A549 (cell line): ENCODE results near the gene BORCS6. TPM values are rescaled to one million over a fixed set of nuclear protein-coding genes. Genes with fewer than 3 reads are reported as not detected.

Source experiments
- ATAC-seq, 2 experiments: fragments of 200-7000 bp in 1 of 2; fragments of >200 bp in 1 of 2; cut with Nextera tagmentation in 1 of 2; cut with Tn5 transposase in 1 of 2; 3 replicates each; pipeline versions ENCODE4 v1.8.0 to v1.9.1; 2018 to 2020; ENCODE audit warnings: mild to moderate bottlenecking in 1 of 2, moderate library complexity in 1 of 2
- CTCF ChIA-PET: fragments of 300-600 bp; sonication (Branson Sonifier 250); formaldehyde crosslinking; extraction: SDS; loops from one replicate; lab custom pipeline; 2021; ENCODE audit warnings: antibody characterized with exemption, inconsistent platforms; lab: Yijun Ruan, JAX
- POLR2A ChIA-PET: fragments of 350-600 bp; formaldehyde crosslinking; extraction: SDS; loops from one replicate; lab custom pipeline; 2021; ENCODE audit warnings: antibody characterized with exemption, inconsistent platforms; lab: Yijun Ruan, JAX
- DNase-seq, 2 experiments: peaks; one replicate each; pipeline versions ENCODE4 v3.0.0 to v3.0.0-alpha.2; 2011 to 2016; ENCODE audit warnings: low read depth in 1 of 2, low spot score in 1 of 2
- FAIRE-seq: peaks from 2 replicates; lab custom pipeline; 2011; peaks lifted over from hg19 to GRCh38; lab: Jason Lieb, UNC
- H3K27ac ChIP-seq, 2 experiments: fragments of >200 bp; sonication (Bioruptor Twin); formaldehyde crosslinking; 3 replicates each; pipeline ENCODE4 v1.5.1; 2016 to 2017
- H3K4me1 ChIP-seq: fragments of >200 bp; sonication (Bioruptor Twin); formaldehyde crosslinking; 3 replicates; pipeline ENCODE4 v1.6.1; 2016
- H3K4me2 ChIP-seq: fragments of >200 bp; sonication (Bioruptor Twin); formaldehyde crosslinking; 3 replicates; pipeline ENCODE4 v1.6.1; 2016
- H3K4me3 ChIP-seq: fragments of >200 bp; sonication (Bioruptor Twin); formaldehyde crosslinking; 3 replicates; pipeline ENCODE4 v1.5.1; 2016
- H3K9me3 ChIP-seq: fragments of >200 bp; sonication (Bioruptor Twin); formaldehyde crosslinking; 3 replicates; pipeline ENCODE4 v1.6.1; 2016
- BHLHE40 ChIP-seq: IDR thresholded peaks from 2 replicates; pipeline ENCODE4 v1.6.1; 2012; ENCODE audit warnings: low read depth, low read length, inconsistent platforms
- CBX2 ChIP-seq: fragments of 200-600 bp; sonication (generic); IDR thresholded peaks from 2 replicates; pipeline ENCODE4 v1.6.1; 2016; ENCODE audit warnings: low read depth, mild to moderate bottlenecking, borderline replicate concordance
- CBX8 ChIP-seq: fragments of 200-600 bp; sonication (generic); IDR thresholded peaks from 2 replicates; pipeline ENCODE4 v1.6.1; 2016
- CHD2 ChIP-seq: fragments of 150-350 bp; IDR thresholded peaks from 2 replicates; pipeline ENCODE4 v1.6.1; 2014; ENCODE audit warnings: low read length; ENCODE audit not compliant: partially characterized antibody
- CHD4 ChIP-seq: fragments of 200-600 bp; sonication (generic); IDR thresholded peaks from 2 replicates; pipeline ENCODE4 v1.6.1; 2016; ENCODE audit warnings: antibody characterized with exemption, mild to moderate bottlenecking, borderline replicate concordance
- EHF ChIP-seq: fragments of 250-450 bp; sonication (Bioruptor Pico); IDR thresholded peaks from 2 replicates; pipeline ENCODE4 v1.5.0; 2020; ENCODE audit warnings: mild to moderate bottlenecking
- EHMT2 ChIP-seq: fragments of 200-600 bp; sonication (generic); IDR thresholded peaks from 2 replicates; pipeline ENCODE4 v1.6.1; 2016; ENCODE audit warnings: antibody characterized with exemption, low read depth, mild to moderate bottlenecking, moderate library complexity
- ELK1 ChIP-seq: fragments of 150-350 bp; IDR thresholded peaks from 2 replicates; pipeline ENCODE4 v1.6.1; 2014; ENCODE audit warnings: low read depth, mild to moderate bottlenecking, low read length
- EP300 ChIP-seq, 2 experiments: fragments of >200 bp; sonication (Bioruptor Twin); formaldehyde crosslinking; IDR thresholded peaks; 2 replicates in 1 of 2; 3 replicates in 1 of 2; pipeline ENCODE4 v1.6.1; 2016 to 2017
- FOSB ChIP-seq: fragments of 250-450 bp; sonication (Bioruptor Pico); IDR thresholded peaks from 2 replicates; pipeline ENCODE4 v1.5.0; 2020; ENCODE audit warnings: mild to moderate bottlenecking, moderate library complexity
- FOSL2 ChIP-seq, 2 experiments: fragments of 450-650 bp in 1 of 2; fragments of >200 bp in 1 of 2; sonication (Bioruptor Twin) in 1 of 2; formaldehyde crosslinking; IDR thresholded peaks; 2 replicates each; pipeline versions ENCODE4 v1.5.0 to v1.6.1; 2016 to 2020; ENCODE audit warnings: mild to moderate bottlenecking in 1 of 2, moderate library complexity in 1 of 2
- HEYL ChIP-seq: fragments of 250-450 bp; sonication (Bioruptor Pico); IDR thresholded peaks from 2 replicates; pipeline ENCODE4 v1.8.0; 2021; ENCODE audit warnings: mild to moderate bottlenecking, moderate library complexity
- HOXA7 ChIP-seq: fragments of 250-450 bp; sonication (Bioruptor Pico); IDR thresholded peaks from 2 replicates; pipeline ENCODE4 v1.5.0; 2020; ENCODE audit warnings: mild to moderate bottlenecking, moderate library complexity
- HOXB13 ChIP-seq: fragments of 250-450 bp; sonication (Bioruptor Pico); IDR thresholded peaks from 2 replicates; pipeline ENCODE4 v1.5.0; 2020; ENCODE audit warnings: low read depth, mild to moderate bottlenecking, moderate library complexity
- HOXB5 ChIP-seq: fragments of 250-450 bp; sonication (Bioruptor Pico); IDR thresholded peaks from 2 replicates; pipeline ENCODE4 v1.5.0; 2020; ENCODE audit warnings: mild to moderate bottlenecking, moderate library complexity
- JUN ChIP-seq, 2 experiments: fragments of >200 bp; sonication (Bioruptor Twin); formaldehyde crosslinking; IDR thresholded peaks; 2 replicates in 1 of 2; 3 replicates in 1 of 2; pipeline ENCODE4 v1.6.1; 2016 to 2017
- JUNB ChIP-seq: fragments of >200 bp; sonication (Bioruptor Twin); formaldehyde crosslinking; IDR thresholded peaks from 2 replicates; pipeline ENCODE4 v1.6.1; 2016
- KDM5A ChIP-seq: fragments of 200-600 bp; sonication (generic); IDR thresholded peaks from 2 replicates; pipeline ENCODE4 v1.6.1; 2016; ENCODE audit warnings: antibody characterized with exemption, mild to moderate bottlenecking
- MAFK ChIP-seq: fragments of 450-650 bp; IDR thresholded peaks from 2 replicates; pipeline ENCODE4 v1.6.1; 2014; ENCODE audit not compliant: partially characterized antibody
- MAX ChIP-seq: IDR thresholded peaks from 2 replicates; pipeline ENCODE4 v1.6.1; 2012
- MAZ ChIP-seq: fragments of 150-350 bp; IDR thresholded peaks from 2 replicates; pipeline ENCODE4 v1.6.1; 2014; ENCODE audit warnings: antibody characterized with exemption, low read depth, low read length, borderline replicate concordance
- MYC ChIP-seq: IDR thresholded peaks from 2 replicates; pipeline ENCODE4 v1.6.1; 2012; ENCODE audit warnings: mild to moderate bottlenecking, inconsistent platforms, low read length, improper control_type of control experiment, borderline replicate concordance
- NFE2L2 ChIP-seq: fragments of 150-350 bp; conservative IDR thresholded peaks from 2 replicates; pipeline ENCODE4 v1.6.1; 2014; ENCODE audit warnings: low read length
- NPAS2 ChIP-seq: fragments of 250-450 bp; sonication (Bioruptor Pico); IDR thresholded peaks from 2 replicates; pipeline ENCODE4 v1.8.0; 2022; ENCODE audit warnings: mild to moderate bottlenecking, moderate library complexity, borderline replicate concordance
- PHF8 ChIP-seq: fragments of 200-600 bp; sonication (generic); IDR thresholded peaks from 2 replicates; pipeline ENCODE4 v1.6.1; 2016; ENCODE audit warnings: low read depth, mild to moderate bottlenecking, antibody characterized with exemption, moderate library complexity, borderline replicate concordance
- POLR2AphosphoS2 ChIP-seq: conservative IDR thresholded peaks from 2 replicates; pipeline ENCODE4 v1.6.1; 2012; ENCODE audit warnings: low read length, improper control_type of control experiment, inconsistent platforms
- RAD21 ChIP-seq, 2 experiments: fragments of >200 bp in 1 of 2; sonication (Bioruptor Twin) in 1 of 2; formaldehyde crosslinking in 1 of 2; IDR thresholded peaks in 1 of 2; conservative IDR thresholded peaks in 1 of 2; 2 replicates in 1 of 2; 3 replicates in 1 of 2; pipeline ENCODE4 v1.6.1; 2012 to 2018; ENCODE audit warnings: inconsistent platforms in 1 of 2
- RARB ChIP-seq: fragments of 250-450 bp; sonication (Bioruptor Pico); IDR thresholded peaks from 2 replicates; pipeline ENCODE4 v1.8.0; 2021; ENCODE audit warnings: mild to moderate bottlenecking, moderate library complexity
- RCOR1 ChIP-seq: fragments of 150-350 bp; IDR thresholded peaks from 2 replicates; pipeline ENCODE4 v1.6.1; 2014; ENCODE audit warnings: antibody characterized with exemption, low read length, low read depth
- RFX5 ChIP-seq: fragments of 450-650 bp; IDR thresholded peaks from 2 replicates; pipeline ENCODE4 v1.7.1; 2014; ENCODE audit warnings: antibody characterized with exemption, mild to moderate bottlenecking, moderate library complexity
- SMC3 ChIP-seq: fragments of >200 bp; sonication (Bioruptor Twin); formaldehyde crosslinking; IDR thresholded peaks from 3 replicates; pipeline ENCODE4 v1.6.1; 2018; ENCODE audit warnings: inconsistent platforms
- ZNF302 ChIP-seq: fragments of 250-450 bp; sonication (Bioruptor Pico); IDR thresholded peaks from 2 replicates; pipeline ENCODE4 v1.9.0; 2021; ENCODE audit warnings: inconsistent platforms, mild to moderate bottlenecking, moderate library complexity
- WGBS: methylation state at CpG from one replicate; pipeline ENCODE4 v1.1.6; 2017; ENCODE audit errors: missing lambda C conversion rate; 5-methylcytosine and 5-hydroxymethylcytosine counted together
- polyA plus RNA-seq, 4 experiments: library from polyadenylated mRNA; depleted of rRNA in 3 of 4; stranded (reverse); fragments of >200 nt; fragmentation: RNase III in 1 of 4; extraction: RNeasy Plus Mini Kit Qiagen cat#74134 plus additional on column Dnase treatment in 1 of 4; gene quantifications; 2 replicates in 3 of 4; 3 replicates in 1 of 4; pipeline ENCODE4 v1.2.3, GENCODE V29; 2011 to 2017
- TF ChIP-seq, protein P1 (sequence below): fragments of 200-600 bp; sonication (generic); IDR thresholded peaks from 2 replicates; pipeline ENCODE4 v1.6.1; 2016; ENCODE audit warnings: antibody characterized with exemption, mild to moderate bottlenecking, moderate library complexity
- TF ChIP-seq, protein P2 (sequence below): fragments of >200 bp; sonication (Bioruptor Twin); formaldehyde crosslinking; IDR thresholded peaks from 3 replicates; pipeline ENCODE4 v1.5.1; 2016

BORCS6 gene
- polyA plus RNA-seq, 2 of the 4 experiments (the other 2 are of a cell fraction) = 3.0 to 6.6 TPM

DNA sequence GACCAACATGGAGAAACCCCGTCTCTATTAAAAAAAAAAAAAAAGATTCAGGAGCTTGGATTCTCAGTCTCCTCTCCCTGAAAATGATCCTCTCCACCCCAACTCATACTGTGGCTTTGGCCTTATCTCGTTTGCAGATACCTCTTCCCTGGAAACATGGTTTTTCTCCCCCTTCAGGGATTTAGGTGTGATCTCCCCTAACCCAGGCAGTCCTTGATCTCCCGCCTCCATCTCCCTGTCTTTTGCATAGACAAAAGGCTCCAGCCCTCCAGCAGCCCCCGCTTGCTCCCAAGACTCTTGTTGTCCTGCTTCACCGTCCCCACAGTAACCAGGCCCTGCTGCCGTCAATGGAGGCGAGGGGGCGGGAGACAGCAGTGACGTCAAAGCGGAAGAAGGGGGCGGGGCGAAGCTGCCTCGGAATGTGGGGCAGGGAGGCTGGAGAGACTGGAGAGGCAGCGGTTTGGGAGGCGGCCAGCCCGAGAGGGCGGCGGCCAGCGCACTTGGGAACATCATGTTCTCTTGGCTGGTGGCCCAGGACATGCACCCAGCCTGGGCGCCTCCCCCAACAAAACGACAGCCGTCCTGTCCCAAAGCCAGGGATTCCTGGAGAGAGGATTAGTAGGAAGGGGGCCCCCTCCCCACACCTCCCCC lies 35.9 kb downstream of the BORCS6 start:
- H3K27ac ChIP-seq = peak overlapping the region; percentile 89 to 93
- peak; percentile 38 to 45 for ATAC-seq
- peaks cover 49% of the 10 kb centered on the region for H3K4me1 ChIP-seq
- DNase-seq = peak; percentile 90 to 99
- H3K9me3 ChIP-seq = no peaks in the 10 kb centered on the region
- ChIA-PET CTCF (interaction anchor here (0.9 to 19.5 kb wide), 7 partner anchors 15 to 147 kb away, joined by 3 to 601 read pairs (median 5); no protein-coding TSS in a partner anchor), POLR2A (interaction anchor here (0.5 to 1.9 kb wide), 9 partner anchors 15 to 670 kb away, joined by 3 to 26 read pairs (median 3); partner anchors contain the start of genes CTC1 and POLR2A)
- FAIRE-seq = peak; percentile 94
- 3% methylated on average over 16 of the region's 22 CpGs for WGBS
- H3K4me3 ChIP-seq = peak overlapping the region; percentile 65
- peak overlapping the region; percentile 78 for H3K4me2 ChIP-seq
- TF ChIP-seq CBX8 (no peak), HOXB13 (CRISPR knock-in tag) (peak; percentile 41; the same call in 1 of the 2 replicates), MAFK (no peak), JUNB (no peak), MAZ (peak; percentile 36; the same call in 1 of the 2 replicates), RAD21 (conservative IDR thresholded peaks at IDR 0.05 in 1 of 2, IDR thresholded peaks at IDR 0.05 in 1 of 2) (no peak), EP300 (IDR thresholded peaks at IDR 0.05) (0 out of 5 replicates have a peak, but pooled peaks of 1 of the 2 experiments have one; percentile 30), NFE2L2 (no peak), HOXB5 (peak; percentile 58; the same call in 1 of the 2 replicates), FOSL2 (IDR thresholded peaks at IDR 0.05) (no peak), FOSL2 (CRISPR knock-in tag; IDR thresholded peaks at IDR 0.05) (0 out of 2 replicates have a peak, but pooled peaks have one; percentile 5), KDM5A (no peak), SMC3 (no peak), CHD2 (no peak), CBX2 (no peak), PHF8 (no peak), POLR2AphosphoS2 (0 out of 2 replicates have a peak, but pooled peaks have one; percentile 17), JUN (IDR thresholded peaks at IDR 0.05) (peak in 1 of 2 experiments; percentile 60; a peak in 3 of 5 replicates), RARB (CRISPR knock-in tag) (peak; percentile 40; the same call in 1 of the 2 replicates), CHD4 (no peak), HEYL (no peak), EHF (CRISPR knock-in tag) (0 out of 2 replicates have a peak, but pooled peaks have one; percentile 33), NPAS2 (CRISPR knock-in tag) (no peak), BHLHE40 (no peak), ZNF302 (CRISPR knock-in tag) (no peak), ELK1 (no peak), RCOR1 (no peak), EHMT2 (no peak), FOSB (CRISPR knock-in tag) (peak; percentile 81), MAX (peak; percentile 78; the same call in 1 of the 2 replicates), HOXA7 (CRISPR knock-in tag) (peak; percentile 94), MYC (peak; percentile 64), RFX5 (no peak)
- TF ChIP-seq, protein P1, sequence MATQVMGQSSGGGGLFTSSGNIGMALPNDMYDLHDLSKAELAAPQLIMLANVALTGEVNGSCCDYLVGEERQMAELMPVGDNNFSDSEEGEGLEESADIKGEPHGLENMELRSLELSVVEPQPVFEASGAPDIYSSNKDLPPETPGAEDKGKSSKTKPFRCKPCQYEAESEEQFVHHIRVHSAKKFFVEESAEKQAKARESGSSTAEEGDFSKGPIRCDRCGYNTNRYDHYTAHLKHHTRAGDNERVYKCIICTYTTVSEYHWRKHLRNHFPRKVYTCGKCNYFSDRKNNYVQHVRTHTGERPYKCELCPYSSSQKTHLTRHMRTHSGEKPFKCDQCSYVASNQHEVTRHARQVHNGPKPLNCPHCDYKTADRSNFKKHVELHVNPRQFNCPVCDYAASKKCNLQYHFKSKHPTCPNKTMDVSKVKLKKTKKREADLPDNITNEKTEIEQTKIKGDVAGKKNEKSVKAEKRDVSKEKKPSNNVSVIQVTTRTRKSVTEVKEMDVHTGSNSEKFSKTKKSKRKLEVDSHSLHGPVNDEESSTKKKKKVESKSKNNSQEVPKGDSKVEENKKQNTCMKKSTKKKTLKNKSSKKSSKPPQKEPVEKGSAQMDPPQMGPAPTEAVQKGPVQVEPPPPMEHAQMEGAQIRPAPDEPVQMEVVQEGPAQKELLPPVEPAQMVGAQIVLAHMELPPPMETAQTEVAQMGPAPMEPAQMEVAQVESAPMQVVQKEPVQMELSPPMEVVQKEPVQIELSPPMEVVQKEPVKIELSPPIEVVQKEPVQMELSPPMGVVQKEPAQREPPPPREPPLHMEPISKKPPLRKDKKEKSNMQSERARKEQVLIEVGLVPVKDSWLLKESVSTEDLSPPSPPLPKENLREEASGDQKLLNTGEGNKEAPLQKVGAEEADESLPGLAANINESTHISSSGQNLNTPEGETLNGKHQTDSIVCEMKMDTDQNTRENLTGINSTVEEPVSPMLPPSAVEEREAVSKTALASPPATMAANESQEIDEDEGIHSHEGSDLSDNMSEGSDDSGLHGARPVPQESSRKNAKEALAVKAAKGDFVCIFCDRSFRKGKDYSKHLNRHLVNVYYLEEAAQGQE = no peak; the same call in 1 of the 2 replicates
- TF ChIP-seq, protein P2, sequence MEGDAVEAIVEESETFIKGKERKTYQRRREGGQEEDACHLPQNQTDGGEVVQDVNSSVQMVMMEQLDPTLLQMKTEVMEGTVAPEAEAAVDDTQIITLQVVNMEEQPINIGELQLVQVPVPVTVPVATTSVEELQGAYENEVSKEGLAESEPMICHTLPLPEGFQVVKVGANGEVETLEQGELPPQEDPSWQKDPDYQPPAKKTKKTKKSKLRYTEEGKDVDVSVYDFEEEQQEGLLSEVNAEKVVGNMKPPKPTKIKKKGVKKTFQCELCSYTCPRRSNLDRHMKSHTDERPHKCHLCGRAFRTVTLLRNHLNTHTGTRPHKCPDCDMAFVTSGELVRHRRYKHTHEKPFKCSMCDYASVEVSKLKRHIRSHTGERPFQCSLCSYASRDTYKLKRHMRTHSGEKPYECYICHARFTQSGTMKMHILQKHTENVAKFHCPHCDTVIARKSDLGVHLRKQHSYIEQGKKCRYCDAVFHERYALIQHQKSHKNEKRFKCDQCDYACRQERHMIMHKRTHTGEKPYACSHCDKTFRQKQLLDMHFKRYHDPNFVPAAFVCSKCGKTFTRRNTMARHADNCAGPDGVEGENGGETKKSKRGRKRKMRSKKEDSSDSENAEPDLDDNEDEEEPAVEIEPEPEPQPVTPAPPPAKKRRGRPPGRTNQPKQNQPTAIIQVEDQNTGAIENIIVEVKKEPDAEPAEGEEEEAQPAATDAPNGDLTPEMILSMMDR = no peak
